Left lung (tissue), 10 donors: ENCODE measurements around the gene ANKDD1B. TPM values are rescaled to one million over a fixed set of nuclear protein-coding genes. Genes with fewer than 3 reads are reported as not detected.

Experiments used
- ATAC-seq: fragments of 200-7000 bp; cut with Tn5 transposase; one replicate; pipeline ENCODE4 v1.9.1; 2020; ENCODE audit warnings: moderate library complexity
- DNase-seq, 4 donors: peaks; one replicate each; pipeline ENCODE4 v3.0.0-alpha.2; 2013 to 2020
- H3K27ac ChIP-seq, 2 donors: fragments of 200-600 bp; sonication (generic) in 1 of 2; one replicate each; pipeline versions ENCODE4 v1.5.0 to v1.8.0; 2020 to 2021
- H3K27me3 ChIP-seq, 2 donors: fragments of 200-600 bp; sonication (generic) in 1 of 2; one replicate each; pipeline versions ENCODE4 v1.5.0 to v1.8.0; 2020 to 2021
- H3K36me3 ChIP-seq, 2 donors: fragments of 200-600 bp; sonication (generic) in 1 of 2; one replicate each; pipeline versions ENCODE4 v1.5.0 to v1.8.0; 2020 to 2021
- H3K4me1 ChIP-seq, 2 donors: fragments of 200-600 bp; one replicate each; pipeline ENCODE4 v1.8.0; 2021
- H3K4me3 ChIP-seq, 2 donors: fragments of 200-600 bp; sonication (generic) in 1 of 2; one replicate each; pipeline versions ENCODE4 v1.5.0 to v1.8.0; 2020 to 2021; ENCODE audit warnings: mild to moderate bottlenecking in 1 of 2
- H3K9me3 ChIP-seq, 2 donors: fragments of 200-600 bp; sonication (generic) in 1 of 2; one replicate each; pipeline versions ENCODE4 v1.5.0 to v1.8.0; 2020 to 2021
- intact Hi-C, 2 donors: fragments of 100-400 bp; cut with DNase I; formaldehyde crosslinking; loops; one replicate each; pipeline versions ENCODE4 v1.11.2 to v1.14.2; 2022
- polyA plus RNA-seq, 6 donors: library from polyadenylated mRNA; unstranded; fragments of 120-200 nt; gene quantifications; one replicate each; pipeline ENCODE4 v1.2.1, GENCODE V29; 2013; ENCODE audit not compliant: insufficient read length in 6 of 6
- total RNA-seq, 2 donors: library from RNA; stranded (reverse); fragmentation: NEBNext Ultra II Directional; extraction: Animal tissue kit (Norgen Biotek cat#: 25700); gene quantifications; one replicate each; pipeline ENCODE4 v1.2.1, GENCODE V29; 2021
- TF ChIP-seq, protein P1 (sequence below), 2 donors: fragments of 200-600 bp; sonication (generic) in 1 of 2; IDR thresholded peaks; one replicate each; pipeline versions ENCODE4 v1.5.0 to v1.8.0; 2021; ENCODE audit warnings: antibody characterized with exemption in 2 of 2
- donor health status: DM: no; HTN: yes; CAD: no.
- donor health status: DM: no; HTN: no; CAD: no.

The ANKDD1B gene
- total and polyA plus RNA-seq, 8 donors = 3.0 to 4.9 (median 4.3) TPM

DNA sequence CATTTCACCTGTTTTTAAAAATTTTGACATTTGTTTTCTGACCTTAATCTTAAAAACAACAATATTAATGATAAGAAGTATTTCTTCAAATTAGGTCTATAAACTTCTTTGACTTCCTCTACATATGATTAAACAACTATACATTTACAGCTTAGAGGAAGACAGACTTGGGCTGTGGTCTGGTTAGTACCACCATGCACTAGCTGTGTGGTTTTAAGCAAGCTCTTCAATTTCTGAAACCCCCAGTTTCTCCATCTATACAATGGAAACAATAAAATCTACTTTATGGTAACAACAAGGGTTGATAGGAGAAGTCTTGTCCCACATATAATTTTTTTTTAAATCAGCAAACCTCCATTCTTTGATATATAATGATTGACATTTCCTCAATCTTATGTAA is 15.7 kb downstream of the ANKDD1B start:
- no peaks in the 10 kb centered on the region for H3K4me1 ChIP-seq
- DNase-seq (no peak), ATAC-seq (no peak)
- no peaks in the 10 kb centered on the region for H3K27me3 ChIP-seq
- TF ChIP-seq, protein P1, sequence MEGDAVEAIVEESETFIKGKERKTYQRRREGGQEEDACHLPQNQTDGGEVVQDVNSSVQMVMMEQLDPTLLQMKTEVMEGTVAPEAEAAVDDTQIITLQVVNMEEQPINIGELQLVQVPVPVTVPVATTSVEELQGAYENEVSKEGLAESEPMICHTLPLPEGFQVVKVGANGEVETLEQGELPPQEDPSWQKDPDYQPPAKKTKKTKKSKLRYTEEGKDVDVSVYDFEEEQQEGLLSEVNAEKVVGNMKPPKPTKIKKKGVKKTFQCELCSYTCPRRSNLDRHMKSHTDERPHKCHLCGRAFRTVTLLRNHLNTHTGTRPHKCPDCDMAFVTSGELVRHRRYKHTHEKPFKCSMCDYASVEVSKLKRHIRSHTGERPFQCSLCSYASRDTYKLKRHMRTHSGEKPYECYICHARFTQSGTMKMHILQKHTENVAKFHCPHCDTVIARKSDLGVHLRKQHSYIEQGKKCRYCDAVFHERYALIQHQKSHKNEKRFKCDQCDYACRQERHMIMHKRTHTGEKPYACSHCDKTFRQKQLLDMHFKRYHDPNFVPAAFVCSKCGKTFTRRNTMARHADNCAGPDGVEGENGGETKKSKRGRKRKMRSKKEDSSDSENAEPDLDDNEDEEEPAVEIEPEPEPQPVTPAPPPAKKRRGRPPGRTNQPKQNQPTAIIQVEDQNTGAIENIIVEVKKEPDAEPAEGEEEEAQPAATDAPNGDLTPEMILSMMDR (IDR thresholded peaks at IDR 0.05) = no peak
- H3K36me3 ChIP-seq = no peaks in the 10 kb centered on the region
- intact Hi-C loops = no loop called here
- no peak overlapping the region for H3K4me3 ChIP-seq
- no peak overlapping the region for H3K27ac ChIP-seq
- H3K9me3 ChIP-seq = no peaks in the 10 kb centered on the region

DNA sequence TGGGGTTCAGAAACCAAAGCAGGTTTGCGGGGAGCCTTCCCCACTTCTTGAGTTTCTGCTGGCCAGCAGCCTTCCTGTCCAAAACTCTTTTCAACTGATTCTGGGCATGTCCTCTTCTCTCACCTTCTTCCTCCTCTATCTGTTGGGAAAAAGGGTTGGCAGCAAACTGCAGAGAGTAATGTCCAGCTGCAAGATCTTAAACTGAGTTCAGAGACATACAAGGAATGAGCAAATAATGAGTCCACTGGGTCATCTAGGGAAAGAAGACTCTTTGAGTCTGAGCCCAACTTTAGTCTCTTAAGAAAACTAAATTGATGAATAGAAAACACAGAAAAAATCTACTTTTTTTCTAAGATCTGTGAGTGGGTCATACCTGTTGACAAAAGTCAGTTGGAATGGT is 16.5 kb downstream of the ANKDD1B start:
- no peaks in the 10 kb centered on the region for H3K9me3 ChIP-seq
- H3K4me3 ChIP-seq = no peak overlapping the region
- TF ChIP-seq, protein P1 (IDR thresholded peaks at IDR 0.05) = no peak
- DNase-seq (no peak), ATAC-seq (no peak)
- no peak overlapping the region for H3K27ac ChIP-seq
- intact Hi-C loops = no loop called here
- H3K4me1 ChIP-seq = no peaks in the 10 kb centered on the region
- no peaks in the 10 kb centered on the region for H3K36me3 ChIP-seq
- H3K27me3 ChIP-seq = no peaks in the 10 kb centered on the region

DNA sequence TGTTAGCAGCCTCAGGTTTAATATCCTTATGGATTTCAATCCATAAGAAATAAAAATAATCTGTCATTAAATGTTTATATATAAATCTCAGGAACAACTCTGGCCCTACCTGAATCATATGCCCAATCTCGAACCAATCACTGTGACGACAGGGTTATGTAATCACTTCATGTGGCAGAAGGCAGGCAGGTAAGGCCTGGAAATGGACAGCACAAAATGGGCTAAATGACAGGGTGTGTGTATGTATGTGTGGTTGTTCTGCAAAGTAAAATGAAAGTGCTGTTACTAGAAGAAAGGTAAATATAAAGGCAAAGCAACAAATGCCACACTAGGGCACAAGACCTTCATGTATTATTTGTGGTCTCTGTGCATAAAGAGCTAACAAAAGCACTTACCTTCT is 19.6 kb downstream of the ANKDD1B start:
- TF ChIP-seq, protein P1 (IDR thresholded peaks at IDR 0.05) = no peak
- Histone ChIP-seq H3K9me3 (no peaks in the 10 kb centered on the region), H3K27me3 (no peaks in the 10 kb centered on the region), H3K4me1 (no peaks in the 10 kb centered on the region), H3K4me3 (no peak overlapping the region), H3K27ac (no peak overlapping the region), H3K36me3 (no peaks in the 10 kb centered on the region)
- intact Hi-C loops = no loop called here
- ATAC-seq = no peak
- DNase-seq = no peak

DNA sequence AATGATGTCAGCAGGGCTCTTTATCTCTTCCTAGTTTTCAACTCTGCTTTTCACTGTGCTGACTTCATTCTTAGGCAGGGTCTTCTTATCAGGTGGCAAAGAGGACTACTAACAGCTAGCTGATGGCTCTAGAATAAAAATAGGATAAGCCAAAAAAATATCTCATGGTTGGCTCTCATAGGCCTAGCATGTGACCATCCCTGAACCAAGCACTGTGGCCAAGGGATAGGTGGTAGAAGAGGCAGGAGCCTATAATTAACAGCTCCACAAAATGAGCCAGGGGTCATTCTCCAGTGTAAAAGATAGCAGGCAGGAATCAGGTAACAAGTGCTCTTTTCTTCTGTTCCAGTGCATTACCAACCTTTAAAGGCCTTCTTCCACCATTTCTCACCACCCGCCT is 21.1 kb downstream of the ANKDD1B start:
- intact Hi-C loops = no loop called here
- H3K4me3 ChIP-seq = no peak overlapping the region
- DNase-seq (no peak), ATAC-seq (no peak)
- no peaks in the 10 kb centered on the region for H3K4me1 ChIP-seq
- no peaks in the 10 kb centered on the region for H3K27me3 ChIP-seq
- H3K36me3 ChIP-seq = no peaks in the 10 kb centered on the region
- TF ChIP-seq, protein P1 (IDR thresholded peaks at IDR 0.05) = no peak
- no peaks in the 10 kb centered on the region for H3K9me3 ChIP-seq
- no peak overlapping the region for H3K27ac ChIP-seq

DNA sequence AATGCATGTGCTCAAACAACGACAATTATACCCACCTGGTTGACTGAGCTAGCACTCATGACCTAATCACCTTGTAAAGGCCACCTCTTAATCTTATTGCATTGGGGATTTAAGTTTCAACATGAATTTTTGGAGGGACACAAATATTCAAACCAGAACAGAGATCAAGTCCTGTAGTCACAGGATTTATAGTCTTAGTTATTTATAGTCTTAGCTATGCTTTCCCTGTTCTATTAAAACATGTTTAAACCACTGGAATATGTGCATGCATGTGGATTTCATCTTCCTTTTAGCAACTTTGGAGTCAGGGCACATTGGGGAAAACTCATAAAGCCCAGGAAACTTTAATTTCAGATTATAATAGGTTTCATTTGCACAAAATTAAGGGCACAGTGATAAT is 26.7 kb downstream of the ANKDD1B start:
- H3K27me3 ChIP-seq = no peaks in the 10 kb centered on the region
- H3K4me1 ChIP-seq = no peaks in the 10 kb centered on the region
- TF ChIP-seq, protein P1 (IDR thresholded peaks at IDR 0.05) = no peak
- peaks cover 0 to 2% of the 10 kb centered on the region in 2 donors for H3K9me3 ChIP-seq
- DNase-seq (no peak), ATAC-seq (no peak)
- no peak overlapping the region for H3K4me3 ChIP-seq
- H3K27ac ChIP-seq = no peak overlapping the region
- no peaks in the 10 kb centered on the region for H3K36me3 ChIP-seq
- intact Hi-C loops = no loop called here
